Right atrium auricular region (tissue), 2 donors: Measurements from ENCODE around the gene MOK. TPM values are rescaled to one million over a fixed set of nuclear protein-coding genes. Genes with fewer than 3 reads are reported as not detected.

Experiments
- DNase-seq: peaks from one replicate; pipeline ENCODE4 v3.0.0-alpha.2; 2019; ENCODE audit warnings: low spot score
- H3K27ac ChIP-seq, 2 donors: fragments of 200-600 bp; sonication (generic); 1 replicate in 1 of 2; 2 replicates in 1 of 2; pipeline ENCODE4 v1.5.1; 2016 to 2019
- H3K27me3 ChIP-seq, 2 donors: fragments of 200-600 bp; sonication (generic); one replicate each; pipeline versions ENCODE4 v1.5.1 to v1.6.0; 2017 to 2019
- H3K36me3 ChIP-seq: fragments of 200-600 bp; sonication (generic); one replicate; pipeline ENCODE4 v1.5.1; 2016
- H3K4me1 ChIP-seq, 2 donors: fragments of 200-600 bp; sonication (generic); one replicate each; pipeline versions ENCODE4 v1.5.1 to v1.6.0; 2017 to 2019
- H3K4me3 ChIP-seq, 2 donors: fragments of 200-600 bp; sonication (generic); 1 replicate in 1 of 2; 2 replicates in 1 of 2; pipeline ENCODE4 v1.5.1; 2017 to 2019; ENCODE audit warnings: mild to moderate bottlenecking in 1 of 2, moderate library complexity in 1 of 2
- H3K9me3 ChIP-seq, 2 donors: fragments of 200-600 bp; sonication (generic); one replicate each; pipeline ENCODE4 v1.5.1; 2019
- CTCF ChIP-seq, 2 donors: fragments of 200-600 bp; sonication (generic); IDR thresholded peaks; one replicate each; pipeline ENCODE4 v1.5.1; 2019; ENCODE audit warnings: antibody characterized with exemption in 2 of 2
- total RNA-seq, 2 donors: library from RNA; depleted of rRNA; stranded (reverse); fragments of >200 nt; gene quantifications; one replicate each; pipeline ENCODE4 v1.1.0, GENCODE V29; 2016

MOK gene
- total RNA-seq, 2 donors from 2014 or later = 10.1 to 22.9 TPM

GRCh38 chr14:102205560-102205959 is 99.4 kb downstream of the MOK start:
- H3K27me3 ChIP-seq = no peaks in the 10 kb centered on the region
- H3K4me1 ChIP-seq = peaks cover 0 to 6% of the 10 kb centered on the region in 2 donors
- H3K4me3 ChIP-seq = no peak overlapping the region
- no peak for DNase-seq
- no peak overlapping the region for H3K27ac ChIP-seq
- no peaks in the 10 kb centered on the region for H3K9me3 ChIP-seq
- peaks cover 18% of the 10 kb centered on the region for H3K36me3 ChIP-seq
- TF ChIP-seq CTCF (IDR thresholded peaks at IDR 0.05) = no peak

- Histone ChIP-seq H3K4me1 (no peaks in the 10 kb centered on the region), H3K9me3 (no peaks in the 10 kb centered on the region), H3K36me3 (peaks cover 24% of the 10 kb centered on the region), H3K27me3 (no peaks in the 10 kb centered on the region), H3K27ac (no peak overlapping the region), H3K4me3 (no peak overlapping the region)
- DNase-seq = no peak
- TF ChIP-seq CTCF (IDR thresholded peaks at IDR 0.05) = no peak
Observed at GRCh38 chr14:102203382-102203781, 101.6 kb downstream of the MOK start.

- TF ChIP-seq CTCF (IDR thresholded peaks at IDR 0.05) = no peak
- H3K4me3 ChIP-seq = no peak overlapping the region
Observed at GRCh38 chr14:102202944-102203343, 102.0 kb downstream of the MOK start.

GRCh38 chr14:102201776-102202175 is 103.2 kb downstream of the MOK start:
- Histone ChIP-seq H3K9me3 (no peaks in the 10 kb centered on the region), H3K4me1 (peaks cover 0 to 6% of the 10 kb centered on the region in 2 donors), H3K27me3 (no peaks in the 10 kb centered on the region), H3K36me3 (peaks cover 27% of the 10 kb centered on the region), H3K4me3 (no peak overlapping the region), H3K27ac (no peak overlapping the region)
- TF ChIP-seq CTCF (IDR thresholded peaks at IDR 0.05) = no peak
- no peak for DNase-seq

More at GRCh38 chr14:102202944-102203343, 102.0 kb downstream of the MOK start:
- H3K36me3 ChIP-seq = peaks cover 23% of the 10 kb centered on the region
- H3K9me3 ChIP-seq = no peaks in the 10 kb centered on the region
- no peaks in the 10 kb centered on the region for H3K27me3 ChIP-seq
- H3K4me1 ChIP-seq = no peaks in the 10 kb centered on the region
- H3K27ac ChIP-seq = no peak overlapping the region
- DNase-seq = no peak

GRCh38 chr14:102201353-102201738 is 103.6 kb downstream of the MOK start:
- Histone ChIP-seq H3K4me3 (no peak overlapping the region), H3K9me3 (no peaks in the 10 kb centered on the region), H3K27ac (no peak overlapping the region), H3K36me3 (peaks cover 27% of the 10 kb centered on the region), H3K27me3 (no peaks in the 10 kb centered on the region), H3K4me1 (peaks cover 0 to 6% of the 10 kb centered on the region in 2 donors)
- no peak for DNase-seq
- TF ChIP-seq CTCF (IDR thresholded peaks at IDR 0.05) = no peak

GRCh38 chr14:102200690-102201352 is 104.1 kb downstream of the MOK start:
- no peaks in the 10 kb centered on the region for H3K27me3 ChIP-seq
- no peak overlapping the region for H3K4me3 ChIP-seq
- no peaks in the 10 kb centered on the region for H3K9me3 ChIP-seq
- H3K27ac ChIP-seq = no peak overlapping the region
- H3K36me3 ChIP-seq = peaks cover 27% of the 10 kb centered on the region
- peaks cover 0 to 7% of the 10 kb centered on the region in 2 donors for H3K4me1 ChIP-seq
- no peak for TF ChIP-seq CTCF (IDR thresholded peaks at IDR 0.05)
- DNase-seq = no peak
